ENCODE measurements around the gene C1QTNF2. TPM values are rescaled to one million over a fixed set of nuclear protein-coding genes. Genes with fewer than 3 reads are reported as not detected.

The C1QTNF2 gene
- total and polyA plus RNA-seq, 4 donors, result 0.17 to 0.37 (median 0.23) TPM

- H3K9me3 ChIP-seq (ENCODE audit: control insufficient read depth in 4 of 4, low read length in 3 of 4), result no peaks in the 10 kb centered on the region
- TF ChIP-seq ATF3 (IDR thresholded peaks at IDR 0.05), result no peak
- TF ChIP-seq, protein P1, sequence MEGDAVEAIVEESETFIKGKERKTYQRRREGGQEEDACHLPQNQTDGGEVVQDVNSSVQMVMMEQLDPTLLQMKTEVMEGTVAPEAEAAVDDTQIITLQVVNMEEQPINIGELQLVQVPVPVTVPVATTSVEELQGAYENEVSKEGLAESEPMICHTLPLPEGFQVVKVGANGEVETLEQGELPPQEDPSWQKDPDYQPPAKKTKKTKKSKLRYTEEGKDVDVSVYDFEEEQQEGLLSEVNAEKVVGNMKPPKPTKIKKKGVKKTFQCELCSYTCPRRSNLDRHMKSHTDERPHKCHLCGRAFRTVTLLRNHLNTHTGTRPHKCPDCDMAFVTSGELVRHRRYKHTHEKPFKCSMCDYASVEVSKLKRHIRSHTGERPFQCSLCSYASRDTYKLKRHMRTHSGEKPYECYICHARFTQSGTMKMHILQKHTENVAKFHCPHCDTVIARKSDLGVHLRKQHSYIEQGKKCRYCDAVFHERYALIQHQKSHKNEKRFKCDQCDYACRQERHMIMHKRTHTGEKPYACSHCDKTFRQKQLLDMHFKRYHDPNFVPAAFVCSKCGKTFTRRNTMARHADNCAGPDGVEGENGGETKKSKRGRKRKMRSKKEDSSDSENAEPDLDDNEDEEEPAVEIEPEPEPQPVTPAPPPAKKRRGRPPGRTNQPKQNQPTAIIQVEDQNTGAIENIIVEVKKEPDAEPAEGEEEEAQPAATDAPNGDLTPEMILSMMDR (IDR thresholded peaks at IDR 0.05; ENCODE audit: low read depth, low read length, missing input control), result no peak
- no peak for TF ChIP-seq FOXA1 (IDR thresholded peaks at IDR 0.05)
- no peak for TF ChIP-seq GABPA (IDR thresholded peaks at IDR 0.05 in 1 of 2, conservative IDR thresholded peaks at IDR 0.05 in 1 of 2)
- TF ChIP-seq JUND (IDR thresholded peaks at IDR 0.05), result no peak
- no peak for TF ChIP-seq TAF1 (conservative IDR thresholded peaks at IDR 0.05)
- TF ChIP-seq, protein P2, sequence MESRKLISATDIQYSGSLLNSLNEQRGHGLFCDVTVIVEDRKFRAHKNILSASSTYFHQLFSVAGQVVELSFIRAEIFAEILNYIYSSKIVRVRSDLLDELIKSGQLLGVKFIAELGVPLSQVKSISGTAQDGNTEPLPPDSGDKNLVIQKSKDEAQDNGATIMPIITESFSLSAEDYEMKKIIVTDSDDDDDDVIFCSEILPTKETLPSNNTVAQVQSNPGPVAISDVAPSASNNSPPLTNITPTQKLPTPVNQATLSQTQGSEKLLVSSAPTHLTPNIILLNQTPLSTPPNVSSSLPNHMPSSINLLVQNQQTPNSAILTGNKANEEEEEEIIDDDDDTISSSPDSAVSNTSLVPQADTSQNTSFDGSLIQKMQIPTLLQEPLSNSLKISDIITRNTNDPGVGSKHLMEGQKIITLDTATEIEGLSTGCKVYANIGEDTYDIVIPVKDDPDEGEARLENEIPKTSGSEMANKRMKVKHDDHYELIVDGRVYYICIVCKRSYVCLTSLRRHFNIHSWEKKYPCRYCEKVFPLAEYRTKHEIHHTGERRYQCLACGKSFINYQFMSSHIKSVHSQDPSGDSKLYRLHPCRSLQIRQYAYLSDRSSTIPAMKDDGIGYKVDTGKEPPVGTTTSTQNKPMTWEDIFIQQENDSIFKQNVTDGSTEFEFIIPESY (IDR thresholded peaks at IDR 0.05), result no peak
- TF ChIP-seq YY1 (IDR thresholded peaks at IDR 0.05), result no peak
- TF ChIP-seq EGR1 (IDR thresholded peaks at IDR 0.05; ENCODE audit: low read depth in 2 of 2), result no peak
- TF ChIP-seq, protein P3, sequence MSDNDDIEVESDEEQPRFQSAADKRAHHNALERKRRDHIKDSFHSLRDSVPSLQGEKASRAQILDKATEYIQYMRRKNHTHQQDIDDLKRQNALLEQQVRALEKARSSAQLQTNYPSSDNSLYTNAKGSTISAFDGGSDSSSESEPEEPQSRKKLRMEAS (IDR thresholded peaks at IDR 0.05), result no peak
- no peak for DNase-seq (ENCODE audit: low spot score)
Measured at GRCh38 chr5:160327818-160328217, 42.6 kb downstream of the C1QTNF2 start.

GRCh38 chr5:160326981-160327380 lies 43.4 kb downstream of the C1QTNF2 start:
- TF ChIP-seq RXRA (IDR thresholded peaks at IDR 0.05) (no peak), TAF1 (conservative IDR thresholded peaks at IDR 0.05) (no peak)
- Histone ChIP-seq H3K36me3 (ENCODE audit: control insufficient read depth in 4 of 4, insufficient read depth in 3 of 4, low read depth in 1 of 4, low read length in 3 of 4) (no peaks in the 10 kb centered on the region), H3K27ac (ENCODE audit: low read depth in 1 of 2, low read length in 2 of 2) (no peak overlapping the region), H3K4me1 (ENCODE audit: control insufficient read depth in 4 of 4, insufficient read depth in 4 of 4, low read length in 3 of 4) (no peaks in the 10 kb centered on the region), H3K9me3 (ENCODE audit: control insufficient read depth in 4 of 4, low read length in 3 of 4) (no peaks in the 10 kb centered on the region), H3K9ac (ENCODE audit: low read depth in 1 of 2, low read length in 2 of 2) (no peak overlapping the region), H3K4me3 (ENCODE audit: low read depth in 1 of 3, low read length in 3 of 3) (no peak overlapping the region), H3K27me3 (ENCODE audit: control insufficient read depth in 4 of 4, insufficient read depth in 4 of 4, low read length in 3 of 4) (no peaks in the 10 kb centered on the region)
- 73% methylated on average over 2 of the region's 2 CpGs for WGBS
- no peak for DNase-seq (ENCODE audit: low spot score)

More at GRCh38 chr5:160327818-160328217, 42.6 kb downstream of the C1QTNF2 start:
- no peak overlapping the region for H3K4me3 ChIP-seq (ENCODE audit: low read depth in 1 of 3, low read length in 3 of 3)
- no peak overlapping the region for H3K9ac ChIP-seq (ENCODE audit: low read depth in 1 of 2, low read length in 2 of 2)
- H3K36me3 ChIP-seq (ENCODE audit: control insufficient read depth in 4 of 4, insufficient read depth in 3 of 4, low read depth in 1 of 4, low read length in 3 of 4), result no peaks in the 10 kb centered on the region
- no peaks in the 10 kb centered on the region for H3K27me3 ChIP-seq (ENCODE audit: control insufficient read depth in 4 of 4, insufficient read depth in 4 of 4, low read length in 3 of 4)
- no peak overlapping the region for H3K27ac ChIP-seq (ENCODE audit: low read depth in 1 of 2, low read length in 2 of 2)
- 83% methylated on average over 6 of the region's 6 CpGs for WGBS
- H3K4me1 ChIP-seq (ENCODE audit: control insufficient read depth in 4 of 4, insufficient read depth in 4 of 4, low read length in 3 of 4), result no peaks in the 10 kb centered on the region

- Histone ChIP-seq H3K9me3 (ENCODE audit: control insufficient read depth in 4 of 4, low read length in 3 of 4) (no peaks in the 10 kb centered on the region), H3K4me3 (ENCODE audit: low read depth in 1 of 3, low read length in 3 of 3) (no peak overlapping the region), H3K36me3 (ENCODE audit: control insufficient read depth in 4 of 4, insufficient read depth in 3 of 4, low read depth in 1 of 4, low read length in 3 of 4) (no peaks in the 10 kb centered on the region), H3K4me1 (ENCODE audit: control insufficient read depth in 4 of 4, insufficient read depth in 4 of 4, low read length in 3 of 4) (no peaks in the 10 kb centered on the region), H3K9ac (ENCODE audit: low read depth in 1 of 2, low read length in 2 of 2) (no peak overlapping the region), H3K27me3 (ENCODE audit: control insufficient read depth in 4 of 4, insufficient read depth in 4 of 4, low read length in 3 of 4) (no peaks in the 10 kb centered on the region), H3K27ac (ENCODE audit: low read depth in 1 of 2, low read length in 2 of 2) (no peak overlapping the region)
- WGBS, result 92% methylated on average over 2 of the region's 2 CpGs
- no peak for DNase-seq (ENCODE audit: low spot score)
- TF ChIP-seq, protein P3 (IDR thresholded peaks at IDR 0.05), result no peak
- TF ChIP-seq RXRA (IDR thresholded peaks at IDR 0.05), result no peak
- no peak for TF ChIP-seq HNF4G (IDR thresholded peaks at IDR 0.05)
- TF ChIP-seq NR2F2 (IDR thresholded peaks at IDR 0.05), result no peak
- TF ChIP-seq JUND (IDR thresholded peaks at IDR 0.05), result no peak
- no peak for TF ChIP-seq FOXA1 (IDR thresholded peaks at IDR 0.05)
- no peak for TF ChIP-seq HNF4A (conservative IDR thresholded peaks at IDR 0.05)
- no peak for TF ChIP-seq ATF3 (IDR thresholded peaks at IDR 0.05)
- TF ChIP-seq EGR1 (IDR thresholded peaks at IDR 0.05; ENCODE audit: low read depth in 2 of 2), result no peak
- TF ChIP-seq REST (IDR thresholded peaks at IDR 0.05), result no peak
- TF ChIP-seq, protein P1 (IDR thresholded peaks at IDR 0.05; ENCODE audit: low read depth, low read length, missing input control), result no peak
Measured at GRCh38 chr5:160325716-160326115, 44.7 kb downstream of the C1QTNF2 start.
